ENCODE results near the gene RRH.
"Not testable (repeated sequence)": the region's sequence is repeated elsewhere in the genome, so short reads cannot be mapped to it uniquely, and the experiment has no call there.

RRH gene

DNA sequence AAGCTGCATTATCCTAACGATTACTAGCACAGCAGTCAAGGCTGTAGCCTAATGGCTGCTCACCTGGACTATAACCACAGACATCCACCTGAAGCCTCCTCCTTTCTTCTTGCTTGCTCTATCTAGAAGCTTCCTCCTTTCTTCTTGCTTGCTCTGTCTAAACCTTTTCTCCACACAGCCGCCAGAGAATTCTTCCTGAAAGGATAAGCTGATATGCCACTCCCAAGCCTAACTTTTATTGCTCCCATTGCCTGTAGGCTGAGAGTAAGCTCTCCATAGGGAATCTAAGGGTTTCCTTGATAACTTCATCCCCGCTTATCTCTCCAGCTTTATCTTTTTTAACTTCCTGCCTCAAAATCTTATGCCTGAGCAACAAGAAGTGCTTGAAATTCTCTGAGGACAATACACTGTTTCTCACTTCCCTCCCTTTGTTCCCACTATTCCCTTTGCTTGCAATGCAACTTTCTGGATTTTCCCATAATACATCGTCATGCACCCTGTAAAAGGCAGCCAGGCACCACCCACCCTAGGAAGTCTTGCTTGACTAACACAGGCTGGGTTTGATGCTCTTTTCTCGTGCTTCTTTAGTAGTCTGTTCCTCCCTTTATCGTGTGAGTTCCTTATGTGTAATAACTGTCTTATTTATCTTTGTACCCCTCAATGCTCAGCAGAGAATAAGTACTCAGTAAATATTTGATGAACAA lies 18.8 kb downstream of the RRH start:
- no peak for DNase-seq (ENCODE audit: low read depth)

DNA sequence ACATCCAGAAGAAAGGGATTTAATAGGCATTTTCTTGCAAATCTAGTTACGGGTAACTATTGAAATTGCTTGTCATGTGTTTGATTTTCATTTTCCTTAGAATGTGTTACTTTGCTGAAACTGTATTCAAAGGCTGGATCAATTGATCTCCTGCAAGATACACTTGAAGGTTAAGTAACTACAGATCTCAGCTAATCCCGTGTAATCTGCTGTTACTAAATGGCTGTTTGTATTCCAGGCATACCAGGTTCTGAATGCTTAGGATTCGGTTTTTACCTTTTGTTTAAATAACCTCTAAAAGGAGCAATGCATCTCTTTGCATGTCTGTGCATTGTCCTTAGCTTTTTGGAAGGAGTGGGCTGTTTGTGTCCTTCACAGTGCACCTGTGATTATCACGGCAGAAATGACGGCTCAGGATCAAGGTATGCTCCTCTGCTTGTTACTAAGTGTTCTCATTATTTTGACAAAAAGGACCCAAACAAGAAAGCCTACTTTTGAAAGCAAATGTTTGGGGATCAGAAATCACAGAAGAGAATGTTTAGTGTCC lies 20.2 kb downstream of the RRH start, which contains the start of gene LRIT3:
Gene LRIT3, plus strand, starts transcription at position 212 of the 547 bp plus-strand sequence. Its CDS starts 95 bp downstream, at position 307.
- no peak for DNase-seq (ENCODE audit: low read depth)

DNA sequence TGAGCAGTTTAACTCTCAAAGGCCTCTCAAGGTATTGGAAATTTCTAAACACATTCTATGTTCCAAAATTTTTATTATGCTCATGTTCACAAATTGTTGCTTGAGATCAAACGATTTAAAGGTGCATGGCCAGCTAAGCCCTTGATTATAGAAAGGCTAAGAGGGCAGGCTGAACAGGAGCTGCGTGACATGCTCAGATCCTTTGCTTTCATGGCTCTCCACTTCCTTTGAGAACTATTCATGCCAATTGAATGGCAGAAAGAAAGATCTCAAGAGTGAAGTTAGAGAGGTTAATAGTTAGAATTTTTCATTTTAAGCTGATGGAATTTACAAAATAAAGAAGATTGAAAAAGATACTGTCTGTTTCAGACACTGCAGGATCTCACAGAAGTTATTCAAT lies 20.7 kb downstream of the RRH start:
- DNase-seq (ENCODE audit: low read depth), result no peak

DNA sequence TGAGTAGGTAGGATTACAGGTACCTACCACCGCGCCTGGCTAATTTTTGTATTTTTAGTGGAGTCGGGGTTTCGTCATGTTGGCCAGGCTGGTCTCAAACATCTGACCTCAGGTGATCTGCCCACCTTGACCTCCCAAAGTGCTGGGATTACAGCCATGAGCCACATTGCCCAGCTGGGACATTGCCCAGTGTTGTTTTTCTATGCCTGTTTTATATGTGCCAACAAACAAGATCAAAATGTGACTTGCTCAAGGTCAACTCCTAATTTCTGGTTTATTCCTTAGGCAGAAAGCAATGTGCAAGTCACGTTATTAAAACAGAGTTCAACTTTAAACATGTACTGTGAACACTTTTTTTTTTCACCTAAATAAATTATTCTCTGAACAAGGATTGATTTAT lies 22.8 kb downstream of the RRH start:
- no peak for DNase-seq (ENCODE audit: low read depth)

DNA sequence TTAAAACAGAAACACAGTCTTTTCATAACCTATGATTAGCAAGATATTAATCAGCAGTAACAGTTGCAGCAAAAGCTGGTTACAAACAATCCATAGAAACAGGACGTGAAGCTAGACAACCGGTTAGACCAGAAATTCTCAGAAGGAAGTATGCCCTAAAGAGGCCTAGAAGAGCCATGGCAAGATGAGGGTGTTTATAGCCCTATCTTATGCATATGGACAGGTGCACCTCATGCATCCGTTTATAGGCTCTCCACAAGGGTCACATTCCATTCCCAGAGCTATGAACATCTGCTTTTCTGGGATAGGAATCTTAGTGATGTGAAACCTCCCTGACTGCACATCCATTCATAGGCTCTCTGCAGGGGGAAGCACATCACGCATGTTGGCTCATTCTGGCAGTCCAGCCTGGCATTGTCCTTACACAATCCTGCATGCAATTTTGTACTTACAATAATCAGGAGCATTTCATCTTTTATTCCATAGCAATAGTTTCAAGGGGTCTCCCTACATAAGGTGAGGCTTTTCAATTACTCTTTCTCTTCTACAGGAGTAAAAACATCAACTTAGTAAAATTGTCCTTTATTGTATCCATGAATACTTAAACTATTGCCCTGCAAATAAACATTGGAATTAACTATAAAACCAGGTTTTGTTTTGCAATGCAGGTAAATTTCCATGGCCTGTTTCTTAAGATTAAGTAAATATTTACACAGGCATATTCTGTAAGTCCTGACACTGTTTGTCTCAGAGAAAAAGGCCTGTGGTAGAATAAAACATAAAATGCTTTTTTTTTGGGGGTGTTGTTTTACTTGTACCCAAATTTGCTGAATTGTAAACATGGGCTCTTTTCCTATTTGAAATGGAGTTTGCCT lies 31.9 kb downstream of the RRH start:
- DNase-seq (ENCODE audit: low read depth), result not testable (repeated sequence)

DNA sequence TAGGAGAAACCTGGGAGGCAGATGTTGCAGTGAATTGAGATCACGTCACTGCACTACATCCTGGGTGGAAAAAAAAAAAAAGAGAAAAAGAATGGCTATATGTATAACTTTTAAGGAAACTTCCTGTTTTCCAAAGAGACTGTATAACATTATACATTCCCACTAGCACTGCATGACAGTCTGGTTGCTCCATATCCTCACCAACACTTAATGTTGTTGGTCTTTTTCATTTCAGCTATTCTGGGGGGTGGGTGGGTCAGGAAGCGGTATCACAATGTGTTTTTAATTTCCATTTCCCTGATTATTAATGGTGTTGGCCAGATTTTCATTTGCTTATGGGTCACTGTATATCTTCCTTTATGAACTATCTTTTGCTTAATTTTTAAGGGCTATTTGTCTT lies 33.5 kb downstream of the RRH start:
- no peak for DNase-seq (ENCODE audit: low read depth)

DNA sequence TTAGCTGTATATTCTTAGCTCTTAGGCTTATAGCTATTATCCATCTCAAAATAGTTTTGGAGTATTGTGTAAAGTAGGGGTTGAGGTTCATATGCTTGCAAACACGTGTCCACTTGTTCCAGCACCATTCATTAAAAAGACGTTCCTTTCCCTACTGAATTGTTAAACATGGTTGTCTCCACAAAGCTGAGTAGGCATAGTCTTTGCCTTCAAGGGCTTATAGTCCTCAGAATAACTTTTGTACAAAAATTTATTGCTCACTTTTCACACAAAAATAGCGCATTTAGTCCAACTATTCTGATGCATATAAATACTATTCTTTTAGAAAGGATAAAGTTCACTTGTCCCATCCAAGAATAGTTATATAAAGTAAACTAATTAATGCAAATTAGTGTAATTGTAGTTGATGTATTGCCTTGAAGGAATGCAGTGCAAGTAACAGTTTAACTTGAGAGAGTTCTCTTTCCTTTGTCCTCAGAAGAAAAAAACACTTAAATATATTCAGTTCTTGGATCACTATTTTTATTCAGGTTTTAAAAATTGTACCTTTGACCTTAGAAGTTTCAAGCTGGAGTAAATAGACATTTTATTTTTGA lies 34.2 kb downstream of the RRH start:
- DNase-seq (ENCODE audit: low read depth), result no peak

DNA sequence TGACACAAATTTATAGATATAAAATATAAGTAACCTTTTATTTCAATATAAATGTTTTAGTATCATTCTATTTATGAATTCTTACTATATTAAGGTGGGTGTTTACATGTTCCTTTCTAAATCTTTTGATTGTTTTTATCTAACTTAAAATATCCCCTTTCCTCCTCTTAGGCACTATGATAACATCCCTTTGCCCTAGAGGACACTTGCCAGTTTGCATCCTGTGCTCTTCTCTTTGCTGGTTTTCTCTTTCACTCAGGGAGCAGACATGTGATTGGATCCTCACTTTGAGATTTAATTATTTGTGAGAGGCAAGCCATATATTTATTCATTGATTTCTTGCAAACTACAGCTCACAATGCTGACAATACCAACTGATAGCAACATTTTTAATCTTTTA lies 36.4 kb downstream of the RRH start:
- no peak for DNase-seq (ENCODE audit: low read depth)

DNA sequence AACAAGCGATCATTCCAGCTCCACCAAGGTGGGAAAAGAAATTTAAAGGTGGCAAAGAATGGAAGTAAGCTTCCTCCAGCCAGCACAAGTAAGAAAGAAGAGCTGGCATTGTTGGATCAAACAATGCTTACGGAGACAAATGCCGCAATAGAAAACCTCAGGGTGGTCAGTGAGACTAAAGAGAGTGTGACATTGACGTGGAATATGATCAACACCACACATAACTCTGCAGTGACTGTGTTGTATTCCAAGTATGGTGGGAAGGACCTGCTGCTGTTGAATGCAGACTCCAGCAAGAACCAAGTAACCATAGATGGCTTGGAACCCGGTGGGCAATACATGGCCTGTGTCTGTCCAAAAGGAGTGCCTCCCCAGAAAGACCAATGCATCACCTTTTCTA lies 42.3 kb downstream of the RRH start:
- DNase-seq (ENCODE audit: low read depth), result no peak

DNA sequence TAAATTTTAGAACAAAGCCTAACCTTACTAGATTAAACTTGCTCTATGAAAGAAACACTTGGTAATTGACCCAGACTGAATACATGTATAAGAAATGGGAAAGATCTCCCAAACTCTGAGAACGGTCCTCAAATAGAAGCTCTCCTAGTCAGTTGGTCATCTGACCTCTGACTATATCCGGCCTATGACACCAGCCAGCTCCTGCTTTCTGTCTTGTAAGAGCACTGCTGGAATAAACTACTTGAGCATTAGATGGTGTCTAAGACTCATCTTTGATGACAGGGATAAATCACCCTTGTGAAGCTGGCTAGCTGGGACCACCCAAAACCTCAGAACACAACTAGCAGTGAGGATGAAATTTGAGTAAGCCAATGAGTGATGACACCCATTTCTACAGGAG lies 44.3 kb downstream of the RRH start:
- DNase-seq (ENCODE audit: low read depth), result no peak

DNA sequence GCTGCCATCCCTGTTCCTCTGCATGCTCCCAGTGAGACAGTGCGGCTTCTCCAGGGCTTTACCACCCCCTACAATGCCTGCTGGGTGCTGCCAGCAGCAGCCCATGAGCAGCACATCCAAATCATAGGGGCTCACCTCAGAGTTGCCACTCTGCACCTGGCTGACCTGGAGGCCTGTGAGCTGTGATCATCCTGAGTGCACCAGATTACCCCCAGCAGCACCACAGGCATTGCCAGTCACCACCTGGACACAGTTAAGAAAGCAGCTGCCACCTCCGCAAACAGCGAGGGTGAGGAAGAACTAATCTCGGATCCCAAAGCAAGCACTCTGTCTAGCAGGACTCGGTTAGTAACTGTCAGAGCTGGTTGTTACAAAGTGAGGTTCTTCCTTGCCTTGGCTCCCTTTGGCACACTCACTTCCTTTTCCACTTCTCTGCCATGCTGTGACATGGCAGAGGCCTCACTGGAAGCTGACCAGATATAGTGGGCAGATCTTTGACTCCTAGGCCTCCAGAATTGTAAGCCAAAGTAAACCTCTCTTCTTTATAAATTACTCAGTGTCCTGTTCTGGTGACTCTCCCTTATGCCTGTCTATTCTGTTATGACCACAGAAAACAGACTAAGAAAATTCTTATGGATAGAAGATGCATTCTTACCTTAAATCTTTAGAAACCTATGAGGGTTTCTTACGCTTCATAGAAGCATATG lies 45.3 kb downstream of the RRH start:
- no peak for DNase-seq (ENCODE audit: low read depth)

DNA sequence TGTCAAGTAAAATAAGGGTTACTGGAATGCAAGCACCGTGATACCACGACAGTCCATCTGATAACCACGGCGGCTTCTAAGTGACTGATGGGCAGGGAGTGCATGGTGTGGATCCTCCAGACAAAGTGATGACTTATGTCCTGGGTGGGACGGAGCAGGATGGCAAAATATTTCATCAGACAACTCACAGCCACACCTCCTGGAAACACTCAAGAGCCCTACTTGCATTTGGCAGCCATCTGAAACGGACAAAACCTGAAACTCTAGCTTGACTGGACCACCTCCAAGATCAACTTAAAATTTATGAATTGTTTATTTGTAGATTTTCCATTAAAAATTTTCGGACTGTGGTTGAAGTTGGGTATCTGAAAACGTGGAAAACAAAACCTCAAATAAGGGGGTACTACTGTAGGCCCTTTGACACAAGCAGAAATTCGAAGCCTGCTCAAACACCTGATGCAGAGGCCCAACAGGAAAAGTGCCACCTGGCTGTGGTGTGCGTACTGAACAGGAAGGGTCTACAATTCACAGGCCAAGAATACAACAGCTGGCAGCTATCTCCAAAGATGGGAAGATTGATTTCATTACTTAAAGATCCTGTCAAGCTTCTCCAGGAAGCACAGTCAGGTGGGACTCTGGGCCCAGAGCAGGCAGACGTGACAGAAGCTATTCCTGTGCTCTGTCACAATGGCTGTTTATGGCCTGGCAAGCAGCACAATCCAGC lies 46.2 kb downstream of the RRH start:
- DNase-seq (ENCODE audit: low read depth), result no peak

DNA sequence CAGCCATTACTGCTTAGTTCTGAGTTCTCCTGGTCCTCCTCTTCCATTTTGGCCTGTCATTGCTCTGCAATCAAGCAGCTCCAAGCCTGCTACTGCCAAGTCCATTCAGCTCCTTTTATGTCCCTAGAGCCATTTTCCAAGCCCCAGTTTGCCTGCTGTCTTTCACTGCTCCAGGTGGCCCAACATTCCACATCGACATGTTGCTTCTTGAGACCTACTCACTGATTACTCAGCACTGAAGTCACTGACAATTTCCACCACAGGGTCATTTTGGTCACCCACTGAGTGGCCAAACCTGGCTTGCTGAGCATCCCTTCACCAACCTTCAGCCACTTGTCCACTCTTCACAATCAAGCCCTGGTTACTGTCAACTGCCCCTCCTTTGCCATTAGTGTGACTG lies 47.3 kb downstream of the RRH start:
- no peak for DNase-seq (ENCODE audit: low read depth)

DNA sequence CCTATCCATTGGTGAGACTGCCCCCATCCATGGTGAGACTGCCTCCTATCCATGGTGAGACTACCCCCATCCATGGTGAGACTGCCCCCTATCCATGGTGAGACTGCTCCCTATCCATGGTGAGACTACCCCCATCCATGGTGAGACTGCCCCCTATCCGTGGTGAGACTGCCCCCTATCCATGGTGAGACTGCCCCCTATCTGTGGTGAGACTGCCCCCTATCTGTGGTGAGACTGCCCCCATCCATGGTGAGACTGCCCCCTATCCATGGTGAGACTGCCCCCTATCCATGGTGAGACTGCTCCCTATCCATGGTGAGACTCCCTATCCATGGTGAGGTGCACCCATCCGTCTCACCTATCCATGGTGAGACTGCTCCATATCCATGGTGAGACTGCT lies 47.8 kb downstream of the RRH start:
- DNase-seq (ENCODE audit: low read depth), result not testable (repeated sequence)

DNA sequence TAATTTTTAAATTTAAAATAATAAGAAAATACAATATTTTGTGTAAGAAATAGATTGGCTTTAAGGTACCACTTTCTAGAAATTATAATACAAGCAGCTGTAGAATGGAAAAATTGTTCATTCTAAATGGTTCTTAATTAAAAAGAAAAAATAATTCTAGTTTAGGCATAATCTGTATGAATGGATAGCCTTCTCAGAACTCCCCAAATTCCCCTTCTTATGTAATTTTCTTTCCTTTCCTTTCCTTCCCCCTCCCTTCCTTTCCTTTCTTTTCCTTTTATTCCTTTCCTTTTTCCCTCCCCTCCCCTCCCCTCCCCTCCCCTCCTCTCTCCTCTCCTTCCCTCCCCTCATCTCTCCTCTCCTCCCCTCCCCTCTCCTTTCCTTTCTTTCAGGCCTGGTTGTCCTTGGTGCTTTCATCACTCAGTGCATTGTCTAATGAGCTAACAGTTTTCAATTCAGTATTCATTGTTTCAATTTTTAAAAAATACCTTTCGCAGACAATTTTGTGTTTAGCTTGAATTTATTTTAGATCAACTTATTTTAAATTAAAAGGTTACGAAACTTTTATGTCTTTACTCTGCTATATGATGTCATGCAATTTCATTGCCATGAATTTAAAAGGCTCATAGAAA lies 49.0 kb downstream of the RRH start:
- DNase-seq (ENCODE audit: low read depth), result no peak

DNA sequence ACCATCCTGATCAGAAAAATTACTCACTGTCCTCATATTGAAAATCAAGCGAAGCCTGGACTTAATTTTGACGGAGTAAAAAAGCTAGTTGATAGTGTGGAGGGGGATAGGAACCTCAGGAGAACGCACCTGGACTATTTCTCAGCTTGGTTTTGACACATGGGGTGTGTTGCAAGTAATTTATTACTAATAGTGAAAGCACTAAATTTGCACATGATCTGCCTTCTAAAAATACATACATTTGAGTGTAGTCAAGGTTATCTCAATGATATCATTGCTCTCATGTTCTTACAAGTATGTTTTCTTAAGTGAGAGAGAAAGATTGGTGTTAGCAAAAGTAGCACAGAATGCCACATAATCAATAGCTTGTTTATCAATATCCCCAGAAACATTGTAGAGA lies 49.6 kb downstream of the RRH start:
- DNase-seq (ENCODE audit: low read depth), result no peak

DNA sequence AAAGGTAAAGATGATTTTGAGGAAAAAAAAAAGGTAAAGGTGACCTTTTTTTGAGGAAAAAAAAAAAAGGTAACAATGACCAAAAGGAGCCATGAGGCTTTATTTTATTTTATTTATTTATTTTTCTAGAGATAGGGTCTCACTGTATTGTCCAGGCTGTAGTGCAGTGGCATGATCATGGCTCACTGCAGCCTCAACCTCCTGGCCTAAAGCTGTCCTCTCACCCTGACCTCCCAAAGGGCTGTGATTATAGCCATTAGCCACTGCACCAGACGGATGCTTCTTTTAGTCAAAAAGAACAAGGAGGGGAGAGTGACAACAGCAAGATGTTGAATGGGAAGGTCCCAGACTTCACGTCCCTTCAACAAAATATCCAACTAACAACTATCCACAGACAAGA lies 50.6 kb downstream of the RRH start:
- DNase-seq (ENCODE audit: low read depth), result no peak

DNA sequence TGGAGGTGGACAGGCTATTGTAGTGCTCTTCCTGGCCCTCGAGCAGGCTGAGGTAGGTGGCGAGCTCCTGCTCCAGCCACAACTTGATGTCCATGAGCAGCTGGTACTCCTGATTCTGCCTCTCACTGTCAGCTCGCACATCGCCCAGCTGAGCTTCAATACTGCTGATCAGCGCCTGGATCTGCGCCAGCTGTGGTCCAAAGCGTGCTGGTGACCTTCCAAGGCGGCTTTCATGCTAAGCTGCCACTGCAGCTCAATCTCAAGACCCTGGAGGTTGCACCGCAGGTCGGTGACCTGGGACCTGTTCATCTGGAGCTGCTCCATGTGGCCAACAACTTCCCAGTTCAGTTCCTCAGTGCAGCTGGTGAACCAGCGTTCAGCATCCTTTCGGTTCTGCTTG lies 51.3 kb downstream of the RRH start:
- no peak for DNase-seq (ENCODE audit: low read depth)

DNA sequence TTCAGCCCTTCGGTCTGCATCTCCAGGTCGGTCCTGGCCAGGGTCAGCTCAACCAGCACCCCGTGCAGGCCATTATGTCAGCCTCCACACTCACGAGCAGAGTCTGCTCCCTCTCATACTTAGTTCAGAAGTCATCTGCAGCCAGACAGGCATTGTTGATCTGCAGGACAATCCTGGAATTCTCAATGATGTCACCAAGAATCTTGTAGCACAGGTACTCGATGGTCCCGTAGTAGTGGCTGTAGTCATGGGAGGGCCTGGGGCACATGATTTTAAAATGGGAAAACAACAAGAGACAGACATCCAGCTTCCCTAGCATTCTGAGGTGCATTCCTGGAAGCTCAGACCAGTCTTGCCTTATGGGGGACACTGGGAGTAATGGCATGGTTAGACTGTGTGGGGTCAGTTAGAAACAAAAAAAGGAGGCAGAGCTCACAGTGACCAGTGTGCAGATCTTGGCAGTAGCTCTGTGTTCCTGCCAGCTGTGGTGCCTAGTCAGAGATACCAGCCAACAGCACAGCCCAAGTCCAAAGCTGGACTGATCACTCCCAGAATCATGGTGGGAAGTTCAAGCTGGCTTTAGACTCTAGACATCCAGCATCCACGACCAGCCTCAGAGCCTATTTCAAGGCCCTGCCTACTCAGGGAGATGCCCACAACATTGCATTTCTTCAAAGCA lies 52.0 kb downstream of the RRH start:
- no peak for DNase-seq (ENCODE audit: low read depth)

DNA sequence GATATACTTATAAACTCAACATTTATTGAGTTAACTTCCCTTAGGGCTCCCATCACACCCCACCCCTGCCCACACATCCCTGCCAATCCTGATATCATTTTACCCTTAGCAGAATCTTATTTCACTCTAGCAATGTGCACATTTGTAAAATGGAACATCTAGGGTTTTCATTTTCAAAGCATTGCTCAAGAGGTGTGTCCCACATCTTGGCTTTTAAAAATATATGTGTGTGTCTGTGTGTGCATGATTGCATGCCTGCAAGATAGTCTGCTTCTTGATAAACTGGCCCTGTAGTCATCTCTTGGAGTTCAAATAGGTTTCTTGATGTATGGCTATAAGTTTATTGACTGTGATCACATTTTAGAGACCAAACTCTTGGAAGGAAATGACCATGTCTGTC lies 58.5 kb downstream of the RRH start:
- no peak for DNase-seq (ENCODE audit: low read depth)
